Endothelial cell of hepatic sinusoid (primary cell): Measurements from ENCODE around the gene TUBA3C.

ENCODE experiments used
- in situ Hi-C: cut with HindIII; loops from 2 replicates; pipeline ENCODE4 v1.10.0; 2017; ENCODE audit warnings: low sequenced_read_pairs

The TUBA3C gene

GRCh38 chr13:19169496-19169895 lies 12.1 kb downstream of the TUBA3C start:
- in situ Hi-C loops, result no loop called here

- in situ Hi-C loops, result no loop called here
Measured at GRCh38 chr13:19161308-19161707, 20.3 kb downstream of the TUBA3C start.

GRCh38 chr13:19159761-19160420 lies 21.7 kb downstream of the TUBA3C start:
- in situ Hi-C loops, result no loop called here

GRCh38 chr13:19159181-19159580 lies 22.4 kb downstream of the TUBA3C start:
- in situ Hi-C loops, result no loop called here

GRCh38 chr13:19158526-19159174 lies 23.0 kb downstream of the TUBA3C start:
- in situ Hi-C loops, result no loop called here

- in situ Hi-C loops, result no loop called here
Measured at GRCh38 chr13:19158006-19158405, 23.6 kb downstream of the TUBA3C start.

- in situ Hi-C loops, result no loop called here
Measured at GRCh38 chr13:19157461-19157860, 24.2 kb downstream of the TUBA3C start.

GRCh38 chr13:19156013-19156825 lies 25.4 kb downstream of the TUBA3C start:
- in situ Hi-C loops, result no loop called here

- in situ Hi-C loops, result no loop called here
Measured at GRCh38 chr13:19155321-19155861, 26.2 kb downstream of the TUBA3C start.

- in situ Hi-C loops, result no loop called here
Measured at GRCh38 chr13:19154843-19155242, 26.8 kb downstream of the TUBA3C start.

GRCh38 chr13:19153782-19154450 lies 27.7 kb downstream of the TUBA3C start:
- in situ Hi-C loops, result no loop called here

- in situ Hi-C loops, result no loop called here
Measured at GRCh38 chr13:19152403-19152802, 29.2 kb downstream of the TUBA3C start.

GRCh38 chr13:19151581-19152263 lies 29.9 kb downstream of the TUBA3C start:
- in situ Hi-C loops, result no loop called here

- in situ Hi-C loops, result no loop called here
Measured at GRCh38 chr13:19150712-19151228, 30.9 kb downstream of the TUBA3C start.

GRCh38 chr13:19150226-19150625 lies 31.4 kb downstream of the TUBA3C start:
- in situ Hi-C loops, result no loop called here

GRCh38 chr13:19148561-19148960 lies 33.1 kb downstream of the TUBA3C start:
- in situ Hi-C loops, result no loop called here
